ENCODE results near the gene RCC1.

DNA sequence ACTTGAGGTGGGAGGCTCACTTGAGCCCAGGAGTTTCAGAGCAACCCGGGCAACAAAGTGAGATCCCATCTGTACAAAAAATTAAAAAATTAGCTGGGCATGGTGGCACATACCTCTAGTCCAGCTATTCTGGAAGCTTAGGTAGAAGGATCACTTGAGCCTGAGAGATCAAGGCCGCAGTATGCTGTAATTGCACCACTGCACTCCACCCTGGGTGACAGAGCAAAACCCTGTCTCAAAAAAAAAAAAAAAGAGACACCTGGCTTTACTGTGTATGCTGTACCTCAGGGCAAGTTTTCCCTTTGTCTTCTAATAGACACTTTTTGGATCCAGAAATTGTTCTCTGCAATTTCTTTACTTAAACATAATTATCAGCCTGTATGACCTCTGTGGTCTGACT lies 23.1 kb upstream of the RCC1 start:
- TF ChIP-seq POLR2AphosphoS5 (IDR thresholded peaks at IDR 0.05; ENCODE audit: low read depth) (no peak), CREB1 (CRISPR knock-in tag; IDR thresholded peaks at IDR 0.05; ENCODE audit: low read depth) (no peak), JUNB (IDR thresholded peaks at IDR 0.05; ENCODE audit: unreplicated experiment) (no peak), EZH2 (IDR thresholded peaks at IDR 0.05; ENCODE audit: low read depth, unreplicated experiment) (no peak), ZNF114 (CRISPR knock-in tag; IDR thresholded peaks at IDR 0.05) (no peak), EZH2phosphoT487 (IDR thresholded peaks at IDR 0.05; ENCODE audit: unreplicated experiment) (no peak), NANOG (IDR thresholded peaks at IDR 0.05; ENCODE audit: borderline replicate concordance) (no peak)
- TF ChIP-seq, protein P1, sequence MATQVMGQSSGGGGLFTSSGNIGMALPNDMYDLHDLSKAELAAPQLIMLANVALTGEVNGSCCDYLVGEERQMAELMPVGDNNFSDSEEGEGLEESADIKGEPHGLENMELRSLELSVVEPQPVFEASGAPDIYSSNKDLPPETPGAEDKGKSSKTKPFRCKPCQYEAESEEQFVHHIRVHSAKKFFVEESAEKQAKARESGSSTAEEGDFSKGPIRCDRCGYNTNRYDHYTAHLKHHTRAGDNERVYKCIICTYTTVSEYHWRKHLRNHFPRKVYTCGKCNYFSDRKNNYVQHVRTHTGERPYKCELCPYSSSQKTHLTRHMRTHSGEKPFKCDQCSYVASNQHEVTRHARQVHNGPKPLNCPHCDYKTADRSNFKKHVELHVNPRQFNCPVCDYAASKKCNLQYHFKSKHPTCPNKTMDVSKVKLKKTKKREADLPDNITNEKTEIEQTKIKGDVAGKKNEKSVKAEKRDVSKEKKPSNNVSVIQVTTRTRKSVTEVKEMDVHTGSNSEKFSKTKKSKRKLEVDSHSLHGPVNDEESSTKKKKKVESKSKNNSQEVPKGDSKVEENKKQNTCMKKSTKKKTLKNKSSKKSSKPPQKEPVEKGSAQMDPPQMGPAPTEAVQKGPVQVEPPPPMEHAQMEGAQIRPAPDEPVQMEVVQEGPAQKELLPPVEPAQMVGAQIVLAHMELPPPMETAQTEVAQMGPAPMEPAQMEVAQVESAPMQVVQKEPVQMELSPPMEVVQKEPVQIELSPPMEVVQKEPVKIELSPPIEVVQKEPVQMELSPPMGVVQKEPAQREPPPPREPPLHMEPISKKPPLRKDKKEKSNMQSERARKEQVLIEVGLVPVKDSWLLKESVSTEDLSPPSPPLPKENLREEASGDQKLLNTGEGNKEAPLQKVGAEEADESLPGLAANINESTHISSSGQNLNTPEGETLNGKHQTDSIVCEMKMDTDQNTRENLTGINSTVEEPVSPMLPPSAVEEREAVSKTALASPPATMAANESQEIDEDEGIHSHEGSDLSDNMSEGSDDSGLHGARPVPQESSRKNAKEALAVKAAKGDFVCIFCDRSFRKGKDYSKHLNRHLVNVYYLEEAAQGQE (IDR thresholded peaks at IDR 0.05; ENCODE audit: unreplicated experiment) = no peak
- TF ChIP-seq, protein P2, sequence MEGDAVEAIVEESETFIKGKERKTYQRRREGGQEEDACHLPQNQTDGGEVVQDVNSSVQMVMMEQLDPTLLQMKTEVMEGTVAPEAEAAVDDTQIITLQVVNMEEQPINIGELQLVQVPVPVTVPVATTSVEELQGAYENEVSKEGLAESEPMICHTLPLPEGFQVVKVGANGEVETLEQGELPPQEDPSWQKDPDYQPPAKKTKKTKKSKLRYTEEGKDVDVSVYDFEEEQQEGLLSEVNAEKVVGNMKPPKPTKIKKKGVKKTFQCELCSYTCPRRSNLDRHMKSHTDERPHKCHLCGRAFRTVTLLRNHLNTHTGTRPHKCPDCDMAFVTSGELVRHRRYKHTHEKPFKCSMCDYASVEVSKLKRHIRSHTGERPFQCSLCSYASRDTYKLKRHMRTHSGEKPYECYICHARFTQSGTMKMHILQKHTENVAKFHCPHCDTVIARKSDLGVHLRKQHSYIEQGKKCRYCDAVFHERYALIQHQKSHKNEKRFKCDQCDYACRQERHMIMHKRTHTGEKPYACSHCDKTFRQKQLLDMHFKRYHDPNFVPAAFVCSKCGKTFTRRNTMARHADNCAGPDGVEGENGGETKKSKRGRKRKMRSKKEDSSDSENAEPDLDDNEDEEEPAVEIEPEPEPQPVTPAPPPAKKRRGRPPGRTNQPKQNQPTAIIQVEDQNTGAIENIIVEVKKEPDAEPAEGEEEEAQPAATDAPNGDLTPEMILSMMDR (conservative IDR thresholded peaks at IDR 0.05; ENCODE audit: low read depth in 2 of 2) = no peak

Data from GM23338 (cell line).